Gastroesophageal sphincter (tissue), 4 donors: ENCODE measurements around the gene ANXA4. TPM values are rescaled to one million over a fixed set of nuclear protein-coding genes. Genes with fewer than 3 reads are reported as not detected.
A peak's percentile ranks its signal among the peaks of the same experiment; 100 is the strongest.

ENCODE experiments used
- ATAC-seq: fragments of 150-250 bp; one replicate; pipeline ENCODE4 v1.9.1; 2016; ENCODE audit warnings: mild to moderate bottlenecking, moderate library complexity
- H3K27ac ChIP-seq, 4 donors: fragments of 200-600 bp; sonication (generic) in 3 of 4; 1 replicate in 3 of 4; 2 replicates in 1 of 4; pipeline ENCODE4 v1.5.1; 2016 to 2019
- H3K27me3 ChIP-seq: fragments of 200-600 bp; sonication (generic); one replicate; pipeline ENCODE4 v1.5.1; 2019
- H3K36me3 ChIP-seq, 2 donors: fragments of 200-600 bp; sonication (generic); one replicate each; pipeline ENCODE4 v1.5.1; 2019; ENCODE audit warnings: control low read depth in 1 of 2
- H3K4me1 ChIP-seq, 3 donors: fragments of 200-600 bp; sonication (generic); 1 replicate in 2 of 3; 2 replicates in 1 of 3; pipeline ENCODE4 v1.5.1; 2016 to 2019; ENCODE audit warnings: control low read depth in 2 of 3
- H3K4me3 ChIP-seq, 2 donors: fragments of 200-600 bp; sonication (generic); one replicate each; pipeline ENCODE4 v1.5.1; 2019; ENCODE audit warnings: mild to moderate bottlenecking in 1 of 2, moderate library complexity in 1 of 2
- H3K9me3 ChIP-seq, 3 donors: fragments of 200-600 bp; sonication (generic); one replicate each; pipeline ENCODE4 v1.5.1; 2017 to 2019; ENCODE audit warnings: control low read depth in 2 of 3
- CTCF ChIP-seq, 4 experiments: fragments of 200-600 bp in 2 of 4; fragments of 450-650 bp in 2 of 4; sonication (generic) in 1 of 4; IDR thresholded peaks; one replicate each; pipeline ENCODE4 v1.5.1; 2017 to 2019; ENCODE audit warnings: antibody characterized with exemption in 4 of 4, mild to moderate bottlenecking in 2 of 4, moderate library complexity in 2 of 4
- EP300 ChIP-seq: sonication (generic); formaldehyde crosslinking; IDR thresholded peaks from one replicate; pipeline ENCODE4 v1.6.1; 2017; ENCODE audit warnings: antibody characterized with exemption, mild to moderate bottlenecking
- POLR2A ChIP-seq, 2 donors: fragments of 450-650 bp; IDR thresholded peaks; one replicate each; pipeline ENCODE4 v1.6.1; 2017; ENCODE audit warnings: antibody characterized with exemption in 2 of 2, mild to moderate bottlenecking in 2 of 2, moderate library complexity in 1 of 2
- POLR2AphosphoS5 ChIP-seq: sonication (generic); formaldehyde crosslinking; IDR thresholded peaks from one replicate; pipeline ENCODE4 v1.6.1; 2017; ENCODE audit warnings: antibody characterized with exemption
- WGBS, 2 donors: methylation state at CpG; one replicate each; pipeline ENCODE4 v1.1.5; 2018; ENCODE audit warnings: low coverage in 1 of 2; 5-methylcytosine and 5-hydroxymethylcytosine counted together
- total RNA-seq, 4 donors: library from RNA; depleted of rRNA; stranded (reverse); fragments of >200 nt; gene quantifications; one replicate each; pipeline ENCODE4 v1.1.0, GENCODE V29; 2016

Gene ANXA4
- total RNA-seq, 4 donors from 2014 or later: 49.0 to 66.8 (median 58.1) TPM

- H3K4me1 ChIP-seq: peaks cover 0 to 28% (median 7%) of the 10 kb centered on the region in 3 donors
- H3K36me3 ChIP-seq: peaks cover 0 to 38% of the 10 kb centered on the region in 2 donors
- TF ChIP-seq CTCF (IDR thresholded peaks at IDR 0.05) (no peak), POLR2AphosphoS5 (no peak), POLR2A (IDR thresholded peaks at IDR 0.05) (no peak), EP300 (no peak)
- peak overlapping the region in 3 of 4 donors; percentile 70 to 78 (median 72) for H3K27ac ChIP-seq
- no peak overlapping the region for H3K4me3 ChIP-seq
- peak; percentile 77 for ATAC-seq
- no peaks in the 10 kb centered on the region for H3K27me3 ChIP-seq
- 46 to 58% methylated on average over 2 to 7 of the region's 7 CpGs for WGBS, 2 donors
- H3K9me3 ChIP-seq: no peaks in the 10 kb centered on the region
Measured at GRCh38 chr2:69789175-69789721, 47.3 kb downstream of the ANXA4 start.

GRCh38 chr2:69789772-69790600 lies 48.1 kb downstream of the ANXA4 start:
- no peak for ATAC-seq
- Histone ChIP-seq H3K27me3 (no peaks in the 10 kb centered on the region), H3K4me3 (peak overlapping the region; percentile 22 to 29), H3K27ac (peak overlapping the region; percentile 70 to 78 (median 72)), H3K9me3 (no peaks in the 10 kb centered on the region), H3K4me1 (peaks cover 0 to 28% (median 7%) of the 10 kb centered on the region in 3 donors), H3K36me3 (peaks cover 0 to 32% of the 10 kb centered on the region in 2 donors)
- 14 to 30% methylated on average over 3 to 7 of the region's 7 CpGs for WGBS, 2 donors
- peak in 1 of 4 experiments; percentile 23 for TF ChIP-seq CTCF (IDR thresholded peaks at IDR 0.05)
- no peak for TF ChIP-seq POLR2A (IDR thresholded peaks at IDR 0.05)

- peaks cover 0 to 28% (median 7%) of the 10 kb centered on the region in 3 donors for H3K4me1 ChIP-seq
- no peaks in the 10 kb centered on the region for H3K9me3 ChIP-seq
- H3K36me3 ChIP-seq: peaks cover 0 to 27% of the 10 kb centered on the region in 2 donors
- WGBS, 2 donors: 10 to 25% methylated on average over 1 of the region's 1 CpG
- no peak for TF ChIP-seq CTCF (IDR thresholded peaks at IDR 0.05)
- TF ChIP-seq POLR2AphosphoS5: no peak
- no peak for TF ChIP-seq POLR2A (IDR thresholded peaks at IDR 0.05)
- TF ChIP-seq EP300: no peak
- H3K27me3 ChIP-seq: no peaks in the 10 kb centered on the region
- H3K4me3 ChIP-seq: peak overlapping the region; percentile 22 to 29
- peak overlapping the region; percentile 70 to 78 (median 72) for H3K27ac ChIP-seq
- no peak for ATAC-seq
Measured at GRCh38 chr2:69790601-69790959, 48.6 kb downstream of the ANXA4 start.

GRCh38 chr2:69791045-69791444 lies 49.1 kb downstream of the ANXA4 start:
- H3K4me3 ChIP-seq: no peak overlapping the region
- H3K27ac ChIP-seq: peak overlapping the region in 2 of 4 donors; percentile 72 to 78
- H3K36me3 ChIP-seq: peaks cover 0 to 23% of the 10 kb centered on the region in 2 donors
- no peak for TF ChIP-seq EP300
- H3K27me3 ChIP-seq: no peaks in the 10 kb centered on the region
- H3K4me1 ChIP-seq: peaks cover 0 to 28% (median 7%) of the 10 kb centered on the region in 3 donors
- no peak for ATAC-seq
- no peaks in the 10 kb centered on the region for H3K9me3 ChIP-seq

- TF ChIP-seq POLR2A (IDR thresholded peaks at IDR 0.05) (no peak), POLR2AphosphoS5 (no peak), CTCF (IDR thresholded peaks at IDR 0.05) (no peak), EP300 (no peak)
- no peak for ATAC-seq
- WGBS, 2 donors: 100% methylated on average over 1 of the region's 1 CpG
- peaks cover 0 to 33% (median 0%) of the 10 kb centered on the region in 3 donors for H3K4me1 ChIP-seq
- no peak overlapping the region for H3K27ac ChIP-seq
- no peaks in the 10 kb centered on the region for H3K9me3 ChIP-seq
- no peak overlapping the region for H3K4me3 ChIP-seq
- H3K27me3 ChIP-seq: no peaks in the 10 kb centered on the region
- no peaks in the 10 kb centered on the region for H3K36me3 ChIP-seq
Measured at GRCh38 chr2:69796174-69796573, 54.2 kb downstream of the ANXA4 start.
